Cardiac muscle cell (in vitro differentiated cells and primary cell): ENCODE results near the gene ARHGAP25. TPM values are rescaled to one million over a fixed set of nuclear protein-coding genes. Genes with fewer than 3 reads are reported as not detected.

Experiments
- DNase-seq, 2 donors: peaks; one replicate each; pipeline versions ENCODE4 v3.0.0 to v3.0.0-alpha.2; 2010 to 2017; ENCODE audit warnings: low read depth in 1 of 2, low spot score in 1 of 2
- H3K27ac ChIP-seq: fragments of 200-600 bp; sonication (generic); 2 replicates; pipeline ENCODE4 v1.5.1; 2016
- H3K27me3 ChIP-seq: fragments of 200-600 bp; sonication (generic); 2 replicates; pipeline ENCODE4 v1.6.0; 2016; ENCODE audit warnings: control low read depth
- H3K36me3 ChIP-seq: fragments of 200-600 bp; sonication (generic); 2 replicates; pipeline ENCODE4 v1.5.1; 2016; ENCODE audit warnings: control low read depth
- H3K4me1 ChIP-seq: fragments of 200-600 bp; sonication (generic); 2 replicates; pipeline ENCODE4 v1.8.1; 2017; ENCODE audit warnings: low read depth, mild to moderate bottlenecking, mixed run types
- H3K4me3 ChIP-seq: fragments of 200-600 bp; sonication (generic); 2 replicates; pipeline ENCODE4 v1.5.1; 2016; ENCODE audit warnings: mild to moderate bottlenecking
- H3K9me3 ChIP-seq: fragments of 200-600 bp; sonication (generic); 2 replicates; pipeline ENCODE4 v1.5.1; 2017; ENCODE audit warnings: low read depth, mild to moderate bottlenecking, control low read depth
- polyA plus RNA-seq: library from polyadenylated mRNA; unstranded; fragments of >200 nt; fragmentation: Nextera tagmentation; extraction: Ambion mirVana; gene quantifications from 2 replicates; pipeline ENCODE4 v1.2.1, GENCODE V29; 2016
- total RNA-seq: library from RNA; depleted of rRNA; stranded (reverse); fragments of >200 nt; gene quantifications from 2 replicates; pipeline ENCODE4 v1.2.3, GENCODE V29; 2016
- TF ChIP-seq, protein P1 (sequence below): IDR thresholded peaks from 2 replicates; pipeline ENCODE4 v1.5.1; 2012; ENCODE audit warnings: low read depth, mild to moderate bottlenecking, low read length

Gene ARHGAP25
- total and polyA plus RNA-seq, 2 experiments from 2014 or later = 3.9 to 7.7 TPM

DNA sequence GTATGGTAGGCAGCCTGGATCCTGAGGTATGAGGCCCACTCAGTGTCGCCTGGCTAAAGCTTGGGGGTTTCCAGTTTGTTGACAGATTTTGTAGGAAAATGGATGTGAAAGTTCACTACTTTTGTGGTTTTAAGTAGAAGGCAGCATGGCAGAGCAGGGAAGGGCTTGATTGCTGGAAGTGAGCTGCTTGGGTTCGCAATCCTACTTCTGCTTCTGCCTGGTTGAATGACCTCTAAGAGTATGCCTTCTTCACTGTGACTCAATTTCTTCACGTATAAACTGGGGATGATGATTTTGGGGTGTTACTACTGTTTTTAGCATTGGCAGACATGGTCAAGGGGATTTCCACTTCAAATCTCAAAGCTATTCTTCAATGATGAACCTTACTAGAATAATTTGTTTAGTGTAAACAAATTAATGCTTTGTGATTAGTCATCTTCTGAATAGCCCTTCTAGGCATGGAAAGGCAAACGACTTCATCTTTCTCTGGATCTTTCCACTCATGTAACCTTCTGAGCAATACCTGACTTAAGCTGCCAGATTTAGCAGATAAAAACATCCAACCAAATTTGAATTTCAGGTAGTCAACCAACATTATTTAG lies 123.3 kb downstream of the ARHGAP25 start:
- H3K4me3 ChIP-seq = no peak overlapping the region
- no peaks in the 10 kb centered on the region for H3K36me3 ChIP-seq
- no peak overlapping the region for H3K27ac ChIP-seq
- DNase-seq = no peak
- H3K9me3 ChIP-seq = no peaks in the 10 kb centered on the region
- TF ChIP-seq, protein P1, sequence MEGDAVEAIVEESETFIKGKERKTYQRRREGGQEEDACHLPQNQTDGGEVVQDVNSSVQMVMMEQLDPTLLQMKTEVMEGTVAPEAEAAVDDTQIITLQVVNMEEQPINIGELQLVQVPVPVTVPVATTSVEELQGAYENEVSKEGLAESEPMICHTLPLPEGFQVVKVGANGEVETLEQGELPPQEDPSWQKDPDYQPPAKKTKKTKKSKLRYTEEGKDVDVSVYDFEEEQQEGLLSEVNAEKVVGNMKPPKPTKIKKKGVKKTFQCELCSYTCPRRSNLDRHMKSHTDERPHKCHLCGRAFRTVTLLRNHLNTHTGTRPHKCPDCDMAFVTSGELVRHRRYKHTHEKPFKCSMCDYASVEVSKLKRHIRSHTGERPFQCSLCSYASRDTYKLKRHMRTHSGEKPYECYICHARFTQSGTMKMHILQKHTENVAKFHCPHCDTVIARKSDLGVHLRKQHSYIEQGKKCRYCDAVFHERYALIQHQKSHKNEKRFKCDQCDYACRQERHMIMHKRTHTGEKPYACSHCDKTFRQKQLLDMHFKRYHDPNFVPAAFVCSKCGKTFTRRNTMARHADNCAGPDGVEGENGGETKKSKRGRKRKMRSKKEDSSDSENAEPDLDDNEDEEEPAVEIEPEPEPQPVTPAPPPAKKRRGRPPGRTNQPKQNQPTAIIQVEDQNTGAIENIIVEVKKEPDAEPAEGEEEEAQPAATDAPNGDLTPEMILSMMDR = no peak
- peaks cover 27% of the 10 kb centered on the region for H3K4me1 ChIP-seq
- peaks cover 42% of the 10 kb centered on the region for H3K27me3 ChIP-seq

DNA sequence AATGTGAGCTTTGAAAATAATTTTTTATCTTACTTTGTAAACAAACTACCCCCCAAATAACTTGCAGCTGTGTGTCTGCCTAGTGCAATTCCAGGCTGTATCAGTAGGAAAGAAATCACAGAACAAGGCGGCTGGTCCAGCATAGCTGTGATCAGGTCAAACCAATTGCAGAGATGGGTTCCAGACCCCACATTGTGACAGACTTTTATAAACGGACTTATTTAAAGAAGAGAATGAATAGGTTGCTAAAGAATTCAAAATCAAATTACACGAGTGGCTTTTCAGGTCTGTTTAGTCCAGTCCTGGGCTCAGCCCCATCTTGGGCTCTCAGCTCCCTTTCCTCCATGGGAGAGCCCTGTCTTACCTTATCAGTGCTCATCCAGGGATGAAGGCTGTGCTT lies 125.5 kb downstream of the ARHGAP25 start:
- peaks cover 30% of the 10 kb centered on the region for H3K4me1 ChIP-seq
- H3K9me3 ChIP-seq = no peaks in the 10 kb centered on the region
- no peak for DNase-seq
- peaks cover 43% of the 10 kb centered on the region for H3K27me3 ChIP-seq
- H3K27ac ChIP-seq = no peak overlapping the region
- H3K36me3 ChIP-seq = no peaks in the 10 kb centered on the region
- H3K4me3 ChIP-seq = no peak overlapping the region
- TF ChIP-seq, protein P1 = no peak

DNA sequence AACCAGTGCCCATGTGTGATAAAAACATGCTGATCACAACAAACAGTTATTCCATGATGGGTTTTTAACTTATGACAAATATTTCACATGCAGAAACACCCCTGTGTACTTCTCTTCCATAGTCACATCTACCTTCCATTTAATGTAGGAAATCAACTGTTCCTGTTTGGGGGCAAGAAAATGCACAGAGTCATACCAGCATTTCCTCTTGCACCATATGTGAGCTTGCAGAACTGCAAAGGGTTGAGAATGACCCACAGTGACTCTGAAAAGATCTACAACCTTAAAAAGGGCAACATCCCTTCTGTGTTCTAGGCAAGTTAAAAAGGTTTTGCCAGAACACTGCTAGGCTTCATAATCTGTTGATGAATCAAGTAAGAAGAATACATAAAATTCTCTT lies 126.7 kb downstream of the ARHGAP25 start:
- Histone ChIP-seq H3K27ac (no peak overlapping the region), H3K36me3 (no peaks in the 10 kb centered on the region), H3K4me3 (no peak overlapping the region), H3K4me1 (peaks cover 30% of the 10 kb centered on the region), H3K27me3 (peaks cover 34% of the 10 kb centered on the region), H3K9me3 (no peaks in the 10 kb centered on the region)
- TF ChIP-seq, protein P1 = no peak
- DNase-seq = no peak

GRCh38 chr2:68862889-68863288 lies 128.3 kb downstream of the ARHGAP25 start:
- Histone ChIP-seq H3K27ac (no peak overlapping the region), H3K36me3 (no peaks in the 10 kb centered on the region), H3K27me3 (peaks cover 24% of the 10 kb centered on the region), H3K9me3 (no peaks in the 10 kb centered on the region), H3K4me3 (no peak overlapping the region), H3K4me1 (peaks cover 30% of the 10 kb centered on the region)
- TF ChIP-seq, protein P1 = no peak
- peak in 1 of 2 donors; percentile 31 for DNase-seq

GRCh38 chr2:68863996-68864395 lies 129.4 kb downstream of the ARHGAP25 start:
- H3K27me3 ChIP-seq = peaks cover 19% of the 10 kb centered on the region
- H3K4me3 ChIP-seq = no peak overlapping the region

More at GRCh38 chr2:68863996-68864395, 129.4 kb downstream of the ARHGAP25 start:
- H3K9me3 ChIP-seq = no peaks in the 10 kb centered on the region
- H3K36me3 ChIP-seq = no peaks in the 10 kb centered on the region
- TF ChIP-seq, protein P1 = no peak
- H3K27ac ChIP-seq = no peak overlapping the region
- H3K4me1 ChIP-seq = peaks cover 24% of the 10 kb centered on the region
- DNase-seq = no peak
